ENCODE results near the gene WDR81. TPM values are rescaled to one million over a fixed set of nuclear protein-coding genes. Genes with fewer than 3 reads are reported as not detected.
"Not testable (repeated sequence)": the region's sequence is repeated elsewhere in the genome, so short reads cannot be mapped to it uniquely, and the experiment has no call there.

WDR81 gene
- total RNA-seq, 1 donor: 26.8 TPM

DNA sequence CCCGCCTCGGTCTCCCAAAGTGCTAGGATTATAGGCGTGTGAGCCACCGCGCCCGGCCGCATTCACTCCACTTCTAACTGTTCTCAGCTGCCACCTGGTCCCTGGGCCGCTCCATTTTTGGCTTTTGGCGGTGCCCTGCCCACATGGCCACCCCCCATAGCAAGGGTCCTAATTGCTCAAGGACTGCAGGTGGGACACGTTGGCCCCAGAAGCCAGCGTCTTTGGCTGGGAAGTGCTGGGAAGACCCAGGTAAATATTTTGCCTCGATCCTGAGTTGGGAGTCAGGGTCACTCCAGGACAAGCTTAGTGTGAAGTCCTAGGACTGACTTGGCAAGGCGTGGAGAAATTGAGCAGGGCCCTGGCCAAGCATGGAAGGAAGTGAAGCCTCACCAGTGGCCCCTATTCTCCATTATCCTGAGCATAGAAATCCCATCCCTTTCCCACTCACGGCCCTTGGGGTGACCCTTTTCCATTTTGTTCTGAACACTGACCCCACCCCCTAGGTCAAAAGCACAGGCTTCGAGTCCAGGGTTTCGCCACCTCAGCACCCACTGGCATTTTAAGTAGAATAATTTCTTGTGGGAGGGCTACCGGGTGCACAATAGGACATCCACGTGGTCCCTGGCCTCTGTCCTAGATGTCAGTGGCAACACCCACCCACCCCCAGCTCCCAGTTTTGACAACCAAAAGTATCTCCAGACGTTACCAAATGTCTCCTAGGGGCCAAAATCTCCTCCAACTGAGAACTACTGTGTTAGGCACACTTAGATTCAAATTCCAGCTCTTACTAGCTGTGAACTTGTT, 5.9 kb upstream of the WDR81 start:
- no peak overlapping the region for H3K4me3 ChIP-seq (ENCODE audit: low read depth, low read length)
- TF ChIP-seq, protein P1, sequence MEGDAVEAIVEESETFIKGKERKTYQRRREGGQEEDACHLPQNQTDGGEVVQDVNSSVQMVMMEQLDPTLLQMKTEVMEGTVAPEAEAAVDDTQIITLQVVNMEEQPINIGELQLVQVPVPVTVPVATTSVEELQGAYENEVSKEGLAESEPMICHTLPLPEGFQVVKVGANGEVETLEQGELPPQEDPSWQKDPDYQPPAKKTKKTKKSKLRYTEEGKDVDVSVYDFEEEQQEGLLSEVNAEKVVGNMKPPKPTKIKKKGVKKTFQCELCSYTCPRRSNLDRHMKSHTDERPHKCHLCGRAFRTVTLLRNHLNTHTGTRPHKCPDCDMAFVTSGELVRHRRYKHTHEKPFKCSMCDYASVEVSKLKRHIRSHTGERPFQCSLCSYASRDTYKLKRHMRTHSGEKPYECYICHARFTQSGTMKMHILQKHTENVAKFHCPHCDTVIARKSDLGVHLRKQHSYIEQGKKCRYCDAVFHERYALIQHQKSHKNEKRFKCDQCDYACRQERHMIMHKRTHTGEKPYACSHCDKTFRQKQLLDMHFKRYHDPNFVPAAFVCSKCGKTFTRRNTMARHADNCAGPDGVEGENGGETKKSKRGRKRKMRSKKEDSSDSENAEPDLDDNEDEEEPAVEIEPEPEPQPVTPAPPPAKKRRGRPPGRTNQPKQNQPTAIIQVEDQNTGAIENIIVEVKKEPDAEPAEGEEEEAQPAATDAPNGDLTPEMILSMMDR (IDR thresholded peaks at IDR 0.05; ENCODE audit: insufficient read depth, low read depth, low read length): no peak
- no peak for DNase-seq (ENCODE audit: low read depth)

DNA sequence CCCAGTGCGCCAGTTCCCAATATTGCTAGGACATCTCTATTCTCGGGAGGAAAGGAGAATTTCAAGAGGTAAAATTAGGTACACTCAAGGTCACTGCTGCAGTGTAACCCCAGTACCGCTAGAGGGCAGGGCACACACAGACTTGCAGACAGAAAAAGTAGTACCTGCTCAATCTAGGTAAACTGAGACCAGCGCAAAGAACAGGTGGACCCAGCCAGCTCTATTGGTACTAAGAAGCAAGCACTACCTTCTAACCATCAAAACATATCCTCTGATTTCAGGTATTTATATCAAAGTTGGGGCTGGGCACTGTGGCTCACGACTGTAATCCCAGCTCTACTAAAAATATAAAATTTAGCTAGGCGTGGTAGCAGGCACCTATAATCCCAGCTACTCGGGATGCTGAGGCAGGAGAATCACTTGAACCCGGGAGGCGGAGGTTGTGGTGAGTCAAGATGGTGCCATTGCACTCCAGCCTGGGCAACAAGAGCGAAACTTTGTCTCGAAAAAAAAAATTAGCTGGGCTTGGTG, 3.6 kb upstream of the WDR81 start:
- TF ChIP-seq, protein P1 (IDR thresholded peaks at IDR 0.05; ENCODE audit: insufficient read depth, low read depth, low read length): peak; percentile 99
- no peak overlapping the region for H3K4me3 ChIP-seq (ENCODE audit: low read depth, low read length)
- DNase-seq (ENCODE audit: low read depth): peak; percentile 75

DNA sequence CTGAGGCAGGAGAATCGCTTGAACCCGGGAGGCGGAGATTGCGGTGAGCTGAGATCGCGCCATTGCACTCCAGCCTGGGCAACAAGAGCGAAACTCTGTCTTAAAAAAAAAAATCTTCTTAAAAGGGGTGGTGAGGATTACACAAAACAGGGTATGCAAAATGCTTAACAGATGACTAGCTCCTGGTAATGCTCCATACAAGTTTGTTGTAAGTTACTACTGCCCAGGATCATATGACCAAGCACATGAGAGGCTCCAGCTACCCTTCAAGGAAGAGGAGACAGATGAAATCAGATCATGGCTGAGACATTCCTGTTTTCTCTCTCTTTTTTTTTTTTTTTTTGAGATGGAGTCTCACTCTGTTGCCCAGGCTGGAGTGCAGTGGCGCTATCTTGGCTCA, 2.5 kb upstream of the WDR81 start:
- not testable (repeated sequence) for H3K4me3 ChIP-seq (ENCODE audit: low read depth, low read length)
- peak; percentile 77 for DNase-seq (ENCODE audit: low read depth)

DNA sequence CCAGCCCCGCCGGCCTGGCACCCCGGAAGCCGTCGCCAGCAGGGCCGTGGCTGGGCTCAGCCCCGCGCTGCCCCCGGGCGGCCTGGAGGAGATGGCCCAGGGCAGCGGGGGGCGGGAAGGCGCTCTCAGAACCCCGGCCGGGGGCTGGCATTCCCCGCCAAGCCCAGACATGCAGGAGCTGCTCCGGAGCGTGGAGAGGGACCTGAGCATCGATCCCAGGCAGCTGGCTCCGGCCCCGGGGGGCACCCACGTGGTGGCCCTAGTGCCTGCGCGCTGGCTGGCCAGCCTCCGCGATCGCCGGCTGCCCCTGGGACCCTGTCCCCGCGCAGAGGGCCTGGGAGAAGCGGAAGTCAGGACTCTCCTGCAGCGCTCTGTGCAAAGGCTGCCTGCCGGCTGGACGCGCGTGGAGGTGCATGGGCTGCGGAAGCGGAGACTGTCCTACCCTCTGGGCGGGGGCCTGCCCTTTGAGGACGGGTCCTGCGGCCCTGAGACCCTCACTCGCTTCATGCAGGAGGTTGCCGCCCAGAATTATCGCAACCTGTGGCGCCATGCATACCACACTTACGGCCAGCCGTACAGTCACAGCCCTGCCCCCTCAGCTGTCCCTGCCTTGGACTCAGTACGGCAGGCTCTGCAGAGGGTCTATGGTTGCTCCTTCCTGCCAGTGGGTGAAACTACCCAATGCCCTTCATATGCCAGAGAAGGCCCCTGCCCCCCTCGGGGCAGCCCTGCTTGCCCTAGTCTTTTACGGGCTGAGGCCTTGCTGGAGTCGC, 551 bp downstream of the WDR81 start:
- peak overlapping the region; percentile 68 for H3K4me3 ChIP-seq (ENCODE audit: low read depth, low read length)
- no peak for DNase-seq (ENCODE audit: low read depth)
- TF ChIP-seq, protein P1 (IDR thresholded peaks at IDR 0.05; ENCODE audit: insufficient read depth, low read depth, low read length): no peak

DNA sequence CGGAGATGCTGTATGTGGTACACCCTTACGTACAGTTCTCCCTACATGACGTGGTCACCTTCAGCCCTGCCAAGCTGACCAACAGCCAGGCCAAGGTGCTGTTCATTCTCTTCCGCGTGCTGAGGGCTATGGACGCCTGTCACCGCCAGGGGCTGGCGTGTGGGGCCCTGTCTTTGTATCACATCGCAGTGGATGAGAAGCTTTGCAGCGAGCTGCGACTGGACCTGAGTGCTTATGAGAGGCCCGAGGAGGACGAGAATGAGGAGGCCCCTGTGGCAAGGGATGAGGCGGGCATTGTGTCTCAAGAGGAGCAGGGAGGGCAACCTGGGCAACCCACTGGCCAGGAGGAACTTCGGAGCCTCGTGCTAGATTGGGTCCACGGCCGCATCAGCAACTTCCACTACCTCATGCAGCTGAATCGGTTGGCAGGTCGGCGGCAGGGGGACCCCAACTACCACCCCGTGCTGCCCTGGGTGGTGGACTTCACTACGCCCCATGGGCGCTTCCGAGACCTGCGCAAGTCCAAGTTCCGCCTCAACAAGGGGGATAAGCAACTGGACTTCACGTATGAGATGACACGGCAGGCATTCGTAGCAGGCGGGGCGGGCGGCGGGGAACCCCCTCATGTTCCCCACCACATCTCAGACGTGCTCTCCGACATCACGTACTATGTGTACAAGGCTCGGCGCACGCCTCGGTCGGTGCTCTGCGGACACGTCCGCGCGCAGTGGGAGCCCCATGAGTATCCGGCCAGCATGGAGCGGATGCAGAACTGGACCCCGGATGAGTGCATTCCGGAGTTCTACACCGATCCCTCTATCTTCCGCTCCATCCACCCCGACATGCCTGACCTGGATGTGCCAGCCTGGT, 1.4 kb downstream of the WDR81 start:
- H3K4me3 ChIP-seq (ENCODE audit: low read depth, low read length): peak overlapping the region; percentile 68
- DNase-seq (ENCODE audit: low read depth): no peak
- TF ChIP-seq, protein P1 (IDR thresholded peaks at IDR 0.05; ENCODE audit: insufficient read depth, low read depth, low read length): no peak

DNA sequence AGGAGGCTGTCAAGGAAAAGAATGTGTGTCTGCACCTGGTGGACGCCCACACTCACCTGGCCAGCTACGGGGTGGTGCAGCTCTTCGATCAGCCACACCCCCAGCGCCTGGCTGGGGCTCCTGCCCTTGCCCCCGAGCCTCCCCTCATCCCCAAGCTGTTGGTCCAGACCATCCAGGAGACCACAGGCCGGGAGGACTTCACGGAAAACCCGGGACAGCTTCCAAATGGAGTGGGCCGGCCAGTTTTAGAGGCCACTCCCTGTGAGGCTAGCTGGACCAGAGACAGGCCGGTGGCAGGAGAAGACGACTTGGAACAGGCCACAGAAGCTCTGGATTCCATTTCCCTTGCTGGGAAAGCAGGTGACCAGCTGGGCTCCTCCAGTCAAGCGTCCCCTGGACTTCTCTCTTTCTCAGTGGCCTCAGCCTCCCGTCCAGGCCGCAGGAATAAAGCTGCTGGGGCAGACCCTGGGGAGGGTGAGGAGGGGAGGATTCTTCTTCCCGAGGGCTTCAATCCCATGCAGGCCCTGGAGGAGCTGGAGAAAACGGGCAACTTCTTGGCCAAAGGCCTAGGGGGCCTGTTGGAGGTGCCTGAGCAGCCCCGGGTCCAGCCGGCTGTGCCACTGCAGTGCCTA, 2.2 kb downstream of the WDR81 start:
- no peak overlapping the region for H3K4me3 ChIP-seq (ENCODE audit: low read depth, low read length)
- DNase-seq (ENCODE audit: low read depth): no peak
- TF ChIP-seq, protein P1 (IDR thresholded peaks at IDR 0.05; ENCODE audit: insufficient read depth, low read depth, low read length): no peak
